Activated CD8-positive, alpha-beta memory T cell treated with anti-CD3 and anti-CD28 coated beads, Interleukin-2, amount 50 U/mL, for 4 hours (primary cell): ENCODE data around the gene INMT.

Source experiments
- DNase-seq: peaks from one replicate; pipeline ENCODE4 v3.0.0-alpha.2; 2020

INMT gene

GRCh38 chr7:30788640-30789333, 36.9 kb downstream of the INMT start:
- DNase-seq: no peak

- DNase-seq: no peak
These were observed 37.4 kb downstream of the INMT start for GRCh38 chr7:30789334-30789711.

- DNase-seq: no peak
These were observed 38.4 kb downstream of the INMT start for GRCh38 chr7:30790356-30790755.

- DNase-seq: no peak
These were observed 39.2 kb downstream of the INMT start for GRCh38 chr7:30791114-30791513.

- DNase-seq: no peak
These were observed 43.4 kb downstream of the INMT start for GRCh38 chr7:30795161-30795948.

- no peak for DNase-seq
These were observed 44.4 kb downstream of the INMT start for GRCh38 chr7:30796105-30796869.

GRCh38 chr7:30797176-30798040, 45.5 kb downstream of the INMT start:
- no peak for DNase-seq

- DNase-seq: no peak
These were observed 47.5 kb downstream of the INMT start for GRCh38 chr7:30799206-30799975.

GRCh38 chr7:30799976-30800661, 48.2 kb downstream of the INMT start:
- no peak for DNase-seq

- no peak for DNase-seq
These were observed 48.9 kb downstream of the INMT start for GRCh38 chr7:30800785-30801252.

- no peak for DNase-seq
These were observed 50.9 kb downstream of the INMT start for GRCh38 chr7:30802812-30803211.

- no peak for DNase-seq
These were observed 52.2 kb downstream of the INMT start for GRCh38 chr7:30804078-30804661.

- no peak for DNase-seq
These were observed 53.3 kb downstream of the INMT start for GRCh38 chr7:30805081-30805691.

GRCh38 chr7:30805931-30806330, 54.0 kb downstream of the INMT start:
- no peak for DNase-seq
